Adrenal gland (tissue), 5 donors: ENCODE measurements around the gene SLC5A4.

ENCODE experiments used
- CTCF ChIP-seq, 6 experiments: fragments of 450-650 bp in 4 of 6; fragments of 200-600 bp in 2 of 6; sonication (generic) in 1 of 6; IDR thresholded peaks; 1 replicate in 5 of 6; 2 replicates in 1 of 6; pipeline versions ENCODE4 v1.5.1 to v1.8.0; 2016 to 2021; ENCODE audit warnings: antibody characterized with exemption in 6 of 6, mild to moderate bottlenecking in 2 of 6, moderate library complexity in 1 of 6
- POLR2A ChIP-seq, 2 donors: fragments of 450-650 bp; IDR thresholded peaks; one replicate each; pipeline ENCODE4 v1.6.1; 2017; ENCODE audit warnings: antibody characterized with exemption in 2 of 2, mild to moderate bottlenecking in 2 of 2, moderate library complexity in 1 of 2
- donor health status: DM: no; HTN: no; CAD: no.

GRCh38 chr22:32207971-32208480 is 47.1 kb downstream of the SLC5A4 start:
- no peak for TF ChIP-seq POLR2A (IDR thresholded peaks at IDR 0.05)
- TF ChIP-seq CTCF (IDR thresholded peaks at IDR 0.05) = no peak
